ENCODE measurements around the gene DEFB132. TPM values are rescaled to one million over a fixed set of nuclear protein-coding genes. Genes with fewer than 3 reads are reported as not detected.

Gene DEFB132
- total and polyA plus RNA-seq, 2 experiments from 2014 or later: not detected

- Histone ChIP-seq H3K79me2 (replicated peaks; ENCODE audit: insufficient read depth) (no peaks in the 10 kb centered on the region), H3K27me3 (ENCODE audit: insufficient read depth) (no peaks in the 10 kb centered on the region), H4K20me1 (replicated peaks; ENCODE audit: insufficient read depth) (no peaks in the 10 kb centered on the region), H3F3A (replicated peaks; ENCODE audit: low read depth) (peaks cover 8% of the 10 kb centered on the region), H3K4me3 (peak overlapping the region; percentile 62), H3K36me3 (ENCODE audit: insufficient read depth) (no peaks in the 10 kb centered on the region), H2AFZ (0 out of 2 replicates have a peak overlapping the region, but pooled peaks have one; percentile 29), H3K4me1 (ENCODE audit: insufficient read depth) (peaks cover 19% of the 10 kb centered on the region), H3K27ac (ENCODE audit: low read depth) (peak overlapping the region; percentile 96), H3K4me2 (peak overlapping the region; percentile 90), H3K9me2 (ENCODE audit: insufficient read depth) (no peaks in the 10 kb centered on the region)
- no peaks in the 10 kb centered on the region; the same call in 2 of the 3 replicates for H3K9me3 Mint-ChIP-seq
- peak overlapping the region; percentile 81 for H3K4me3 Mint-ChIP-seq
- ATAC-seq (peak; percentile 15), DNase-seq (ENCODE audit: low spot score) (no peak)
- peaks cover 8% of the 10 kb centered on the region for H3K27me3 Mint-ChIP-seq (ENCODE audit: insufficient read depth, low read depth, poor library complexity)
- H3K4me1 Mint-ChIP-seq: peaks cover 28% of the 10 kb centered on the region
- H3K36me3 Mint-ChIP-seq (ENCODE audit: low read depth): no peaks in the 10 kb centered on the region; the same call in 2 of the 3 replicates
- peak overlapping the region; percentile 96 for H3K27ac Mint-ChIP-seq
- TF ChIP-seq, protein P1, sequence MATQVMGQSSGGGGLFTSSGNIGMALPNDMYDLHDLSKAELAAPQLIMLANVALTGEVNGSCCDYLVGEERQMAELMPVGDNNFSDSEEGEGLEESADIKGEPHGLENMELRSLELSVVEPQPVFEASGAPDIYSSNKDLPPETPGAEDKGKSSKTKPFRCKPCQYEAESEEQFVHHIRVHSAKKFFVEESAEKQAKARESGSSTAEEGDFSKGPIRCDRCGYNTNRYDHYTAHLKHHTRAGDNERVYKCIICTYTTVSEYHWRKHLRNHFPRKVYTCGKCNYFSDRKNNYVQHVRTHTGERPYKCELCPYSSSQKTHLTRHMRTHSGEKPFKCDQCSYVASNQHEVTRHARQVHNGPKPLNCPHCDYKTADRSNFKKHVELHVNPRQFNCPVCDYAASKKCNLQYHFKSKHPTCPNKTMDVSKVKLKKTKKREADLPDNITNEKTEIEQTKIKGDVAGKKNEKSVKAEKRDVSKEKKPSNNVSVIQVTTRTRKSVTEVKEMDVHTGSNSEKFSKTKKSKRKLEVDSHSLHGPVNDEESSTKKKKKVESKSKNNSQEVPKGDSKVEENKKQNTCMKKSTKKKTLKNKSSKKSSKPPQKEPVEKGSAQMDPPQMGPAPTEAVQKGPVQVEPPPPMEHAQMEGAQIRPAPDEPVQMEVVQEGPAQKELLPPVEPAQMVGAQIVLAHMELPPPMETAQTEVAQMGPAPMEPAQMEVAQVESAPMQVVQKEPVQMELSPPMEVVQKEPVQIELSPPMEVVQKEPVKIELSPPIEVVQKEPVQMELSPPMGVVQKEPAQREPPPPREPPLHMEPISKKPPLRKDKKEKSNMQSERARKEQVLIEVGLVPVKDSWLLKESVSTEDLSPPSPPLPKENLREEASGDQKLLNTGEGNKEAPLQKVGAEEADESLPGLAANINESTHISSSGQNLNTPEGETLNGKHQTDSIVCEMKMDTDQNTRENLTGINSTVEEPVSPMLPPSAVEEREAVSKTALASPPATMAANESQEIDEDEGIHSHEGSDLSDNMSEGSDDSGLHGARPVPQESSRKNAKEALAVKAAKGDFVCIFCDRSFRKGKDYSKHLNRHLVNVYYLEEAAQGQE (IDR thresholded peaks at IDR 0.05; ENCODE audit: unreplicated experiment): no peak
- TF ChIP-seq NANOG (IDR thresholded peaks at IDR 0.05; ENCODE audit: borderline replicate concordance) (no peak), ZNF331 (CRISPR knock-in tag; IDR thresholded peaks at IDR 0.05; ENCODE audit: low read depth) (no peak), EZH2 (IDR thresholded peaks at IDR 0.05; ENCODE audit: low read depth, unreplicated experiment) (no peak), ZNF114 (CRISPR knock-in tag; IDR thresholded peaks at IDR 0.05) (no peak), EZH2phosphoT487 (IDR thresholded peaks at IDR 0.05; ENCODE audit: unreplicated experiment) (no peak)
- TF ChIP-seq, protein P2, sequence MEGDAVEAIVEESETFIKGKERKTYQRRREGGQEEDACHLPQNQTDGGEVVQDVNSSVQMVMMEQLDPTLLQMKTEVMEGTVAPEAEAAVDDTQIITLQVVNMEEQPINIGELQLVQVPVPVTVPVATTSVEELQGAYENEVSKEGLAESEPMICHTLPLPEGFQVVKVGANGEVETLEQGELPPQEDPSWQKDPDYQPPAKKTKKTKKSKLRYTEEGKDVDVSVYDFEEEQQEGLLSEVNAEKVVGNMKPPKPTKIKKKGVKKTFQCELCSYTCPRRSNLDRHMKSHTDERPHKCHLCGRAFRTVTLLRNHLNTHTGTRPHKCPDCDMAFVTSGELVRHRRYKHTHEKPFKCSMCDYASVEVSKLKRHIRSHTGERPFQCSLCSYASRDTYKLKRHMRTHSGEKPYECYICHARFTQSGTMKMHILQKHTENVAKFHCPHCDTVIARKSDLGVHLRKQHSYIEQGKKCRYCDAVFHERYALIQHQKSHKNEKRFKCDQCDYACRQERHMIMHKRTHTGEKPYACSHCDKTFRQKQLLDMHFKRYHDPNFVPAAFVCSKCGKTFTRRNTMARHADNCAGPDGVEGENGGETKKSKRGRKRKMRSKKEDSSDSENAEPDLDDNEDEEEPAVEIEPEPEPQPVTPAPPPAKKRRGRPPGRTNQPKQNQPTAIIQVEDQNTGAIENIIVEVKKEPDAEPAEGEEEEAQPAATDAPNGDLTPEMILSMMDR (conservative IDR thresholded peaks at IDR 0.05; ENCODE audit: low read depth in 2 of 2): peak; percentile 6 to 27; a peak in 2 of 4 replicates
Observed at GRCh38 chr20:309306-309840, 51.8 kb downstream of the DEFB132 start.

DNA sequence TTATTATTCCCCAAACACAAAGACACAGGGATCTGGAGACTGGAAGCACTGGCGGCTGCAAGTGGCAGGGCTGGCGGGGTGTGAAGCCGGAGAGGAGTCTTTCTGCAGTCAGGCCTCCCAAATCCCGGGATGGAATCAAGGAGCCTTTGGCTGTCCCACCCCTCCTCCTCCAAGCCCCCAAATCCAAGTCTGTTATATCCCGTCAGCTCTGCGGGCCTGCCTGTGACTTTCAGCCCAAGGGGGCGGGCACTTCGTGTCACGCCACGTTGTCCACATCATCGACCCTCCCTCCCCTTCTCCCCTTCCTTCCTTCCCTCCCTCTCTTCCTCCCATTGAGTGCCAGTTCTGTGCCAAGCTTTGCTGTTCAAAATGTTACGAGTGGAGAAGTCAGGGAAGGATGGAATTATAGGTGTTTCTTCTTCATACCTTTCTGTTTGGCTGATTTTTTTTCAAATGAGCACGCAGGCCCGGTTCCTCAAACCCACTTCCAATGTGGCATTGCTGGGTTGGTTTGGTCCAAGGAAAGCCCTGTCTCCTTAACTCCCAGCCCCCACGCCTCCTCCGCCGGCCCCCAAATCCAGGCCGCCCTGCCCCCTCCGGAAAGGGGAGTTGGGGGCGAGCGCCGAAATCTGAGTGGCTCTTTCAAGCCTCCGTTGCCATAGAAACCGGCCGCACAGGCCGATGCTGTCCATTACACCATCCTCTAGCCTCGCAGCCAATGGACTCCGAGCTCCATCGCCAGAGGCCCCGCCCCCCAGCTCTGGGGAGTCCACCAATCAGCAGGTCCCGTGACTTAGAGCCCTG lies 52.5 kb downstream of the DEFB132 start:
- H3K4me1 Mint-ChIP-seq: peaks cover 28% of the 10 kb centered on the region
- Histone ChIP-seq H4K20me1 (replicated peaks; ENCODE audit: insufficient read depth) (no peaks in the 10 kb centered on the region), H2AFZ (0 out of 2 replicates have a peak overlapping the region, but pooled peaks have one; percentile 29), H3K4me2 (peak overlapping the region; percentile 90), H3K27me3 (ENCODE audit: insufficient read depth) (no peaks in the 10 kb centered on the region), H3K79me2 (replicated peaks; ENCODE audit: insufficient read depth) (no peaks in the 10 kb centered on the region), H3K4me3 (peak overlapping the region; percentile 62), H3K4me1 (ENCODE audit: insufficient read depth) (peaks cover 19% of the 10 kb centered on the region), H3K36me3 (ENCODE audit: insufficient read depth) (no peaks in the 10 kb centered on the region), H3K9me2 (ENCODE audit: insufficient read depth) (no peaks in the 10 kb centered on the region), H3F3A (replicated peaks; ENCODE audit: low read depth) (peaks cover 8% of the 10 kb centered on the region), H3K27ac (ENCODE audit: low read depth) (peak overlapping the region; percentile 96)
- H3K4me3 Mint-ChIP-seq: peak overlapping the region; percentile 81
- H3K9me3 Mint-ChIP-seq: no peaks in the 10 kb centered on the region; the same call in 2 of the 3 replicates
- H3K27me3 Mint-ChIP-seq (ENCODE audit: insufficient read depth, low read depth, poor library complexity): peaks cover 8% of the 10 kb centered on the region
- DNase-seq (ENCODE audit: low spot score) (peak; percentile 100), ATAC-seq (peak; percentile 97)
- H3K36me3 Mint-ChIP-seq (ENCODE audit: low read depth): no peaks in the 10 kb centered on the region; the same call in 2 of the 3 replicates
- peak overlapping the region; percentile 96 for H3K27ac Mint-ChIP-seq
- TF ChIP-seq ZNF331 (CRISPR knock-in tag; IDR thresholded peaks at IDR 0.05; ENCODE audit: low read depth) (no peak), STAT1 (IDR thresholded peaks at IDR 0.05; ENCODE audit: unreplicated experiment) (no peak), JUNB (IDR thresholded peaks at IDR 0.05; ENCODE audit: unreplicated experiment) (no peak), NANOG (IDR thresholded peaks at IDR 0.05; ENCODE audit: borderline replicate concordance) (no peak), CREB1 (CRISPR knock-in tag; IDR thresholded peaks at IDR 0.05; ENCODE audit: low read depth) (peak; percentile 46; the same call in 1 of the 2 replicates), ZNF114 (CRISPR knock-in tag; IDR thresholded peaks at IDR 0.05) (no peak), POLR2AphosphoS5 (IDR thresholded peaks at IDR 0.05; ENCODE audit: low read depth) (peak; percentile 76)
- TF ChIP-seq, protein P2 (conservative IDR thresholded peaks at IDR 0.05; ENCODE audit: low read depth in 2 of 2): no peak
- TF ChIP-seq, protein P3, sequence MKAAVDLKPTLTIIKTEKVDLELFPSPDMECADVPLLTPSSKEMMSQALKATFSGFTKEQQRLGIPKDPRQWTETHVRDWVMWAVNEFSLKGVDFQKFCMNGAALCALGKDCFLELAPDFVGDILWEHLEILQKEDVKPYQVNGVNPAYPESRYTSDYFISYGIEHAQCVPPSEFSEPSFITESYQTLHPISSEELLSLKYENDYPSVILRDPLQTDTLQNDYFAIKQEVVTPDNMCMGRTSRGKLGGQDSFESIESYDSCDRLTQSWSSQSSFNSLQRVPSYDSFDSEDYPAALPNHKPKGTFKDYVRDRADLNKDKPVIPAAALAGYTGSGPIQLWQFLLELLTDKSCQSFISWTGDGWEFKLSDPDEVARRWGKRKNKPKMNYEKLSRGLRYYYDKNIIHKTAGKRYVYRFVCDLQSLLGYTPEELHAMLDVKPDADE (IDR thresholded peaks at IDR 0.05): peak; percentile 12; the same call in 1 of the 2 replicates

Data from GM23338 (cell line).